AG10803 (cell line): ENCODE results near the gene ZNF723.
"Not testable (repeated sequence)": the region's sequence is repeated elsewhere in the genome, so short reads cannot be mapped to it uniquely, and the experiment has no call there.

Source experiments
- DNase-seq: peaks from one replicate; pipeline ENCODE4 v3.0.0; 2010; ENCODE audit warnings: low read depth
- H3K4me3 ChIP-seq: 2 replicates; pipeline ENCODE4 v1.5.1; 2011; ENCODE audit warnings: mild to moderate bottlenecking, low read length, control low read depth
- TF ChIP-seq, protein P1 (sequence below): conservative IDR thresholded peaks from 2 replicates; pipeline ENCODE4 v1.5.1; 2011; ENCODE audit warnings: mild to moderate bottlenecking, low read length, control low read depth, inconsistent platforms

ZNF723 gene

DNA sequence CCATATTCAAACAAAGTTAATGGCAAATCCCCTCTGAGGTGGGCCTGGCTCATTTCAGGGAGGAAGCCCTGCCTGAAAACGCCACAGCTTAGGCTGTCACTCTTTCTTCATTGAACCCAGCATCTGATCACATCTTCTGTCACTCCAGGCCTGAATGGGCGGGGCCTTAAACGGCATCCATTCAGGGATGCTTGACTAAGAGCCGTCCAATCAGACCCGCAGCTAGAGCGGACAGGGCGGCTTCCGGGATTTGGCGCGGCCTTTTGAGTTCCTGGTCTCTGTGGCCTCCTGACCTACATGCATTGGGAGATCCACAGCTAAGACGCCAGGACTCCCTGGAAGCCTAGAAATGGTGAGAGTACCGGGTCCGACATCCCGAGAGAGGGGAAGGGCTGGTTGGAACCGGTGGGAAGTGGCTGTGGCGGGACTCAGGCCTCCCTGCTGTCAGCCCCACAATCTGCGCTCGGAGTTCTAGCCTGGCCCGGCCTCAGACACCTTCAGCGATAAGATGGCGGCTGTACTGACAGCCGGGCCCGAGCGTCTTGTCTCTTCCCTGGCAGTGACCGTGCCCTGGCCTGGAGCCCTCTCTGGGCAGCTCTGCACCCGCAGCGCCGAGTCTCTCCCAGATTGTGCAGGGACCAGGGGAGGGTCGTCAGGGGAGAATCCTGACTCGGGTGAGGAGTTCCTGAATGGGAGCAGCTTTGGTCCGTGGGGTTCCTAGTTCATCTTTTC, at the start of gene ZNF723:
Gene ZNF723, plus strand, starts transcription at position 261 of the 732 bp plus-strand sequence. Its CDS starts 89 bp downstream, at position 350.
- TF ChIP-seq, protein P1, sequence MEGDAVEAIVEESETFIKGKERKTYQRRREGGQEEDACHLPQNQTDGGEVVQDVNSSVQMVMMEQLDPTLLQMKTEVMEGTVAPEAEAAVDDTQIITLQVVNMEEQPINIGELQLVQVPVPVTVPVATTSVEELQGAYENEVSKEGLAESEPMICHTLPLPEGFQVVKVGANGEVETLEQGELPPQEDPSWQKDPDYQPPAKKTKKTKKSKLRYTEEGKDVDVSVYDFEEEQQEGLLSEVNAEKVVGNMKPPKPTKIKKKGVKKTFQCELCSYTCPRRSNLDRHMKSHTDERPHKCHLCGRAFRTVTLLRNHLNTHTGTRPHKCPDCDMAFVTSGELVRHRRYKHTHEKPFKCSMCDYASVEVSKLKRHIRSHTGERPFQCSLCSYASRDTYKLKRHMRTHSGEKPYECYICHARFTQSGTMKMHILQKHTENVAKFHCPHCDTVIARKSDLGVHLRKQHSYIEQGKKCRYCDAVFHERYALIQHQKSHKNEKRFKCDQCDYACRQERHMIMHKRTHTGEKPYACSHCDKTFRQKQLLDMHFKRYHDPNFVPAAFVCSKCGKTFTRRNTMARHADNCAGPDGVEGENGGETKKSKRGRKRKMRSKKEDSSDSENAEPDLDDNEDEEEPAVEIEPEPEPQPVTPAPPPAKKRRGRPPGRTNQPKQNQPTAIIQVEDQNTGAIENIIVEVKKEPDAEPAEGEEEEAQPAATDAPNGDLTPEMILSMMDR, result no peak
- DNase-seq, result no peak
- H3K4me3 ChIP-seq, result no peak within 1 kb of the TSS

DNA sequence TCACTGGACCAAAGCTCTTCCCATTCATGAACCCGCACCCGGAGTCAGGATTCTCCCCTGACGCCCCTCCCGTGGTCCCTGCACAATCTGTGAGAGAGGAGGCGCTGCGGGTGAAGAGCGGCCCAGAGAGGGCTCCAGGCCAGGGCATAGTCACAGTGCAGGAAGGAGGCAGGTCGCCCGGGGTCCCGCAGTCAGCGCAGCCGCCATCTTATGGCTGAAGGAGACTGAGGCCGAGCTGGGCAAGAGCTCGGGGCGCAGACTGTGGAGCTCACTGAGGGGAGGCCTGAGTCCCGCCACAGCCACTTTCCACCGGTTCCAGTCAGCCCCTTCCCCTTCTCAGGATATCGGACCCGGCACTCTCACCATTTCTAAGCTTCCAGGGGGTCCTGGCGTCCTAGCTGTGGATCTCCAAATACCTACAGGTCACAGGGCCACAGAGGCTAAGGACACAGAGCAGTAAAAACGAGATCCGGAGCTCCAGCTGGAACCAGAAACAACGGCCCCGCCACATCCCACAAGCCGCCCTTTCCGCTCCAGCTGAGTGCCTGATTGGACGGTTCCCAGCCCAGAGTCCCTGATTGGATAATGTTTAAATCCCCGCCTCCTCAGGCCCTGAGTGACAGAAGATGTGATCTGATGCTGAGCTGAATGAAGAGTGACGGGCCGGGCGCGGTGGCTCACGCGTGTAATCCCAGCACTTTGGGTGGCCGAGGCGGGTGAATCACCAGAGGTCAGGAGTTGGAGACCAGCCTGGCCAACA, 48.3 kb upstream of the ZNF723 start, which contains the start of gene ZNF99:
Gene ZNF99, minus strand, starts transcription at position 501 of the 760 bp plus-strand sequence. Its CDS starts 135 bp downstream, at position 366.
- TF ChIP-seq, protein P1, result no peak
- H3K4me3 ChIP-seq, result no peak within 1 kb of the TSS
- DNase-seq, result no peak

DNA sequence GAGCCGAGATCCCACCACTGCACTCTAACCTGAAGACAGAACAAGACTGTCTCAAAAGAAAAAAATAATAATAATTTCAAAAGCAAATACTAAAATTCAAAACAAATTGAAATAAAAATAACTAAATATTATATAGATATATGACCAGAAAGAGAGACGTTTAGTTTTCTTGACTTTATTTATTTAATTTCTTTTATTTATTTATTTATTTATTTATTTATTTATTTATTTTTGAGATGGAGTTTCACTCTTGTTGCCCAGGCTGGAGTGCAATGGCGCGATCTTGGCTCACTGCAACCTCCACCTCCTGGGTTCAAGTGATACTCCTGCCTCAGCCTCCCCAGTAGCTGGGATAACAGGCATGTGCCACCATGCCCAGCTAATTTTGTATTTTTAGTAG, 39.2 kb upstream of the ZNF723 start:
- H3K4me3 ChIP-seq, DNase-seq: not testable (repeated sequence)

DNA sequence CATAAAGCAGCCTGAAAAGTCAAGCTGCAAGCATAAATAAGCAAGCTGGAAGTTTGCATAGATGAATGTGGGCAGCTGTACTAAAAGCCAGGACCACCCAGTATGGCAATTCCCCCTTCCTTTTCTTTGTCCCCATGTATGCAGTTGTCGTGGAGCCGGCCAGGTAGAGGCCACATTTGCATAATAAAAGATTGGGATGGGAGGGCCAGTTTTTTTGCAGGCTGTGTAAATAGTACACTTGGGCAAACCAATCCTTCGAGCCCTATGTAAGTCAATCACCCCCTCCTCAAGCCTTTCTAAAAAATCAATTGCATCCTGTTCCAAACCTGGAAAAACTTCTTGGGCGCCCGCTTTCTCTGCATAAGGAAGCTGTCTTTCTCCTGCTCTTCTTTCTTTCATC, 35.1 kb upstream of the ZNF723 start:
- no peak for DNase-seq
- TF ChIP-seq, protein P1, result no peak
- H3K4me3 ChIP-seq, result no peak overlapping the region

DNA sequence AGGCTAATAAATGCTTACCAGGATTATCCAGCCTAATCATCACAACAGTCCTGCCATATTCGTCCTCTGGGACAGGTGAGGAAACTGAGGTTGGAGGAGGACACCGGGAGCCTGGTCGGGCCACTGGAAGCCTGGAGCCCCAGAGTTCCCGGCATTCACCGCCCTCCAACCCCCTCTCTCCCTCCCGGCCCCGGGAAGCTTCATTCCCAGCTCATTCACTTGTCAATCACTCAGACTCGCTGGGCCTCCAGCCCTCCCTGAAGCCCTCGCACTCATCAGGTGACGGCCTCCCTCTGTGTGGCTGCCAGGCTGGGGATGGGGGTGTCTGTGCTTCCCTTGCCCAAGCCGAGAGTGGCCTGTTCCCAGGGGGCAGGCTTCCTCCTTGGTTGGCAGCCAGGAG, 25.7 kb upstream of the ZNF723 start:
- TF ChIP-seq, protein P1, result no peak
- no peak overlapping the region for H3K4me3 ChIP-seq
- DNase-seq, result no peak

DNA sequence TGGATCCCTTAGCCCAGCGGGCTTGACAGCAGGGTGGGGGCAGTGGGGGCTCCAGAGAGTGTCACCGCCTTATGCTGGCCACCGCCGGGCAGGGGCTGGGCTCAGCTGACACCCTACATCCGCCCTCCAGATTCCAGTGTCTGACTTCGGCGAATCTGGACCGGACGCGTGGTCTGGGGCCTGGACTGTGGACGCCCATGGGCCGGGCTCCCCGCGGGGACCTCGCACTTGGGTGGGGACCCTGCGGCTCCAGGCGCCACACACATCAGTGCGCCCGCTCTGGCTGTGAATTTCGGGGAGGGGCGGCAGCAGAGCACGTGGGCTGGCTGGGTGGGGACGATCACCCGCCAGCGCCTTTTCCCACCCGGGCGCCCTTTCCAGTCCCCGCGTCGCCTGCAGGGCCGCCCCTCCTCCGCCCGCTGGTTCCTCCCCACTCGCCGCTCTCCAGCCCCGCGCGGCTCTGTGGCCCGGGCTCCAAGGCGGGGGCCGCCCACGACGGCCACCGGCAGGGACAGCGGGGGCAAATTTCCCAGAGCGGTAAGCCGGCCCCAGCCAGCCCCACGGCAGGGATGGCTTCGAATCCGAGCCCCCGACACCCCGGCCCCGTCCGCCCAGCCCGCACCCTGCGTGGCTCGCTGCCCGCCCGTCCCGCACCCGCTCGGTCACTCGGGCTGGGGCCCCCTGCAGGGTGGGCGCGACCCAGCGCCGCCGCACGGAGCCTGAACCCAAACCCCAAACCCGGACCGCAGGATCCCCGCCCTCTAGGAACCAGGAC, 24.8 kb upstream of the ZNF723 start:
- no peak overlapping the region for H3K4me3 ChIP-seq
- DNase-seq, result no peak
- TF ChIP-seq, protein P1, result no peak

DNA sequence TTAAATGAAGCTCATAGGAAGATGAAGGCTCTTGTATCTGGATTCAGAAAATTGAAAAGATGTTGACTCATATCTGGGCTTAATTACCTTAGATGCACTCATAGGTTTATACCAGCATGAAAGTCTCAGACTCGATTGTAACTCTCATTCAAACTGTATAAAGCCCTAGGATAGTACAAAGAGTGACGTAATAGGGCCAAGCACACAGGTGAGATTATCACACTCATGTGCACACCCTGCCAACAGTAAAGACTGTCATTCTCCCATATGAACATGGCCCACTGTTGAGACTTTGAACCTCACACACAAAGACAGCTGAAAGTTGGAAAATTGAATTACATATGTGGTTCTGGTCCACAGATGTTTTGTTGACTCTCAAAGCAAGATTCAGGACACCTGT, 18.0 kb upstream of the ZNF723 start:
- H3K4me3 ChIP-seq, result no peak overlapping the region
- TF ChIP-seq, protein P1, result no peak
- DNase-seq, result no peak
